ENCODE results near the gene LRTM1. TPM values are rescaled to one million over a fixed set of nuclear protein-coding genes. Genes with fewer than 3 reads are reported as not detected.

LRTM1 gene
- not detected in 2 replicates for total RNA-seq (2021)
- long read RNA-seq, partial matches to known transcripts: 0 of 1 reads
- long read RNA-seq, other reads (novel, unspliced or antisense): 1 of 1 reads

GRCh38 chr3:54928046-54928770, at the start of gene LRTM1:
Gene LRTM1 (minus strand): TSS chr3:54928059. CDS start chr3:54927911, 148 bp downstream.
- H3K9ac ChIP-seq (ENCODE audit: extremely low read depth, insufficient read length, low read length): no peak within 1 kb of the TSS
- H3K4ac ChIP-seq (ENCODE audit: low read depth, low read length): no peak within 1 kb of the TSS
- H3K36me3 Mint-ChIP-seq (ENCODE audit: insufficient read depth in 1 of 3, low read depth in 3 of 3): no peaks in the 10 kb centered on the region
- no peak within 1 kb of the TSS for H3K14ac ChIP-seq (ENCODE audit: insufficient read depth, low read length)
- WGBS (ENCODE audit: extremely low coverage, insufficient read length, low lambda C conversion rate): no CpG with 5 or more reads among the region's 14 CpGs
- H2BK20ac ChIP-seq (ENCODE audit: low read depth, low read length, poor library complexity, severe bottlenecking): no peak within 1 kb of the TSS
- no peak within 1 kb of the TSS for H2AK5ac ChIP-seq (ENCODE audit: insufficient read length, low read length)
- no peak within 1 kb of the TSS for H3K18ac ChIP-seq (ENCODE audit: insufficient read length, low read depth, low read length)
- H4K20me1 ChIP-seq (ENCODE audit: control insufficient read depth, insufficient read depth, insufficient read length): no peaks in the 10 kb centered on the region
- H3K56ac ChIP-seq (ENCODE audit: insufficient read length, low read depth, low read length): no peak within 1 kb of the TSS
- H3K4me1 ChIP-seq (ENCODE audit: insufficient read depth, low read length): no peaks in the 10 kb centered on the region
- TF ChIP-seq CTCF (conservative IDR thresholded peaks at IDR 0.05): no peak
- no peak within 1 kb of the TSS for H2BK15ac ChIP-seq (ENCODE audit: low read depth, low read length)
- no peak within 1 kb of the TSS for H4K5ac ChIP-seq (ENCODE audit: insufficient read length, low read depth, low read length)
- H3T11ph ChIP-seq (ENCODE audit: low read length): no peak within 1 kb of the TSS
- no peak for DNase-seq
- H4K91ac ChIP-seq (ENCODE audit: insufficient read length, low read depth, low read length): no peak within 1 kb of the TSS
- H2BK120ac ChIP-seq (ENCODE audit: low read depth, low read length, poor library complexity, severe bottlenecking): no peak within 1 kb of the TSS
- H2BK12ac ChIP-seq (ENCODE audit: insufficient read length, low read depth, low read length): no peak within 1 kb of the TSS
- no peaks in the 10 kb centered on the region for H3K9me3 Mint-ChIP-seq
- H3K4me2 ChIP-seq (ENCODE audit: insufficient read depth, insufficient read length, low read length): no peak within 1 kb of the TSS
- no peak within 1 kb of the TSS for H3K23ac ChIP-seq (ENCODE audit: insufficient read length, low read depth, low read length)
- H3K27ac ChIP-seq (ENCODE audit: insufficient read length, low read depth, low read length): no peak within 1 kb of the TSS
- H3K27me3 Mint-ChIP-seq (ENCODE audit: low read depth): no peaks in the 10 kb centered on the region
- no peak within 1 kb of the TSS for H2BK5ac ChIP-seq (ENCODE audit: insufficient read length, low read length)
- no peaks in the 10 kb centered on the region for H3K79me1 ChIP-seq (ENCODE audit: insufficient read depth, low read depth, low read length, poor library complexity, severe bottlenecking)
- H4K8ac ChIP-seq (replicated peaks; ENCODE audit: insufficient read length, low read depth, low read length): no peak within 1 kb of the TSS
- no peaks in the 10 kb centered on the region for H3K27me3 ChIP-seq (ENCODE audit: insufficient read depth, low read length)
- H2AFZ ChIP-seq (ENCODE audit: low read length): no peak within 1 kb of the TSS
- no peaks in the 10 kb centered on the region for H3K9me3 ChIP-seq (ENCODE audit: control insufficient read depth, low read depth, low read length)
- H3K27ac Mint-ChIP-seq: no peak within 1 kb of the TSS
- H3K4me3 Mint-ChIP-seq: no peak within 1 kb of the TSS
- no peaks in the 10 kb centered on the region for H3K23me2 ChIP-seq (ENCODE audit: insufficient read length, low read depth, low read length, poor library complexity, severe bottlenecking)
- H3K79me2 ChIP-seq (ENCODE audit: insufficient read depth, low read length): no peaks in the 10 kb centered on the region
- peaks cover 10 to 11% of the 10 kb centered on the region in 2 experiments for H3K4me1 Mint-ChIP-seq

Measured in H9 (cell line).